Measurements from ENCODE around the gene SSBP2. TPM values are rescaled to one million over a fixed set of nuclear protein-coding genes. Genes with fewer than 3 reads are reported as not detected.

SSBP2 gene
- total and polyA plus RNA-seq, 2 donors (not counting 3 experiments of a cell fraction or from before 2014, with no cell fraction given) = 9.6 to 11.5 TPM

DNA sequence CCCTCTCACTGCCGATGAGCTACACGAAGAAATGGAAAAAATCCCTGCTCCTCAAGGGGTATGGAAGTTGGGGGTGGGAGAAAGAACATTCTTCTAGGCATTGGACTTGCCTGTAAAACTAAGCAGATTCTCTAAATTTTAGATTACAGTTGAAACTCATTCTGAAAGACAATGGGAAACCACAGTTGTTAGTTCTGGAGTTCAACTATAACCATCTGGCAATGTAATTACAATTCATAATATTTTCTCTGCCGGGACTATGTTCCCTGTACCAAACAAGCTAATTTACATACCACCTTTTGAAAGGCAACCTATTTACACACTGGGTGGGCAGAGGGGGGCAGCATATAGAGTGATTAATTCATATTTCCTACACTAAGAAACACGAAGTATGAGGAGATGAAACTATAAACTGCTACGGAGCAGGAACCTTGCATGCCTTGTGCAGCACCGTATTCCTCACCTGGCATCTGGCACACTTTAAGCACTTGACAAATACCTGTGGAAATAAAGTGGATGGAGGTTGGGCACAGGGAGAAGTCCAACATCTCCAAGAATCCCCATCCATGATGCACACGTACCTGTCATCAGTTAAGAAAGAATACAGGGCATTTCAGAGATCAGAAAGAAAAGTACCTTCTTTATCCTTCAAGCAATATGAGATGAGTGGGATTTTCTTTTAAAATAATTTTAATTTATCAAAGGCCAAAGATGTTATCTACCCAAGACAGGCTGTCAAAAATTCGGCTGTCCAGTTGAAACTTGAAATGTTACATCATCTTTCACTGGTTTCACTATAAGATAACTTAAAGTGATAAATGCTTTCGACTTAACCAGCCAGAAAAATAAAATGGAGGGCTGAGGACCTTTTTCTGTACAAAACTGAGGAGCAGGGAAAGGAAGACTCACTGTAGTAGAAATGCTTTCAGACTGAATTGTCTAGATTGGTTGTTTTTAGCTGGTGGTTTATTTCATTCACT is 54.2 kb downstream of the SSBP2 start:
- Histone ChIP-seq H3K9ac (replicated peaks; ENCODE audit: extremely low read depth, insufficient read depth, low read length) (no peak overlapping the region), H3K9me3 (replicated peaks; ENCODE audit: control insufficient read depth, insufficient read depth, low read length) (no peaks in the 10 kb centered on the region), H4K20me1 (replicated peaks; ENCODE audit: control insufficient read depth, extremely low read depth, insufficient read depth, low read length) (no peaks in the 10 kb centered on the region), H3K79me2 (ENCODE audit: control insufficient read depth, insufficient read depth, low read length) (no peaks in the 10 kb centered on the region), H3K36me3 (ENCODE audit: control insufficient read depth in 2 of 2, extremely low read depth in 1 of 2, insufficient read depth in 2 of 2, low read length in 2 of 2) (no peaks in the 10 kb centered on the region), H3K4me3 (replicated peaks in 1 of 3; ENCODE audit: insufficient read depth in 1 of 3, low read depth in 1 of 3, low read length in 3 of 3) (no peak overlapping the region), H3K4me1 (ENCODE audit: control insufficient read depth, extremely low read depth, insufficient read depth, low read length) (no peaks in the 10 kb centered on the region), H3K27ac (ENCODE audit: insufficient read depth, low read depth, low read length) (no peak overlapping the region), H3K27me3 (ENCODE audit: control insufficient read depth in 2 of 2, insufficient read depth in 2 of 2, low read length in 2 of 2) (no peaks in the 10 kb centered on the region), H3K4me2 (ENCODE audit: insufficient read depth, low read length) (no peak overlapping the region), H3K9me1 (replicated peaks; ENCODE audit: control insufficient read depth, extremely low read depth, insufficient read depth, low read length) (no peaks in the 10 kb centered on the region), H2AFZ (ENCODE audit: low read depth, low read length) (no peak overlapping the region)
- CTCF ChIA-PET = no interaction called here
- FAIRE-seq (no peak), DNase-seq (ENCODE audit: low read depth, low spot score) (no peak)
- POLR2A ChIA-PET = no interaction called here
- TF ChIP-seq POLR2A (IDR thresholded peaks at IDR 0.05; ENCODE audit: low read depth, low read length) = no peak
- TF ChIP-seq GATA2 (IDR thresholded peaks at IDR 0.05; ENCODE audit: insufficient read depth, insufficient read length, low read depth, low read length) = no peak
- TF ChIP-seq JUN (IDR thresholded peaks at IDR 0.05; ENCODE audit: borderline replicate concordance, insufficient read depth, insufficient read length, low read depth) = no peak
- TF ChIP-seq POLR2AphosphoS5 (IDR thresholded peaks at IDR 0.05; ENCODE audit: insufficient read depth, low read depth, low read length) = no peak
- TF ChIP-seq, protein P1, sequence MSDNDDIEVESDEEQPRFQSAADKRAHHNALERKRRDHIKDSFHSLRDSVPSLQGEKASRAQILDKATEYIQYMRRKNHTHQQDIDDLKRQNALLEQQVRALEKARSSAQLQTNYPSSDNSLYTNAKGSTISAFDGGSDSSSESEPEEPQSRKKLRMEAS (IDR thresholded peaks at IDR 0.05; ENCODE audit: insufficient read depth, insufficient read length) = no peak
- TF ChIP-seq EZH2 (IDR thresholded peaks at IDR 0.05; ENCODE audit: borderline replicate concordance, low read depth, low read length, severe bottlenecking) = no peak
- TF ChIP-seq, protein P2, sequence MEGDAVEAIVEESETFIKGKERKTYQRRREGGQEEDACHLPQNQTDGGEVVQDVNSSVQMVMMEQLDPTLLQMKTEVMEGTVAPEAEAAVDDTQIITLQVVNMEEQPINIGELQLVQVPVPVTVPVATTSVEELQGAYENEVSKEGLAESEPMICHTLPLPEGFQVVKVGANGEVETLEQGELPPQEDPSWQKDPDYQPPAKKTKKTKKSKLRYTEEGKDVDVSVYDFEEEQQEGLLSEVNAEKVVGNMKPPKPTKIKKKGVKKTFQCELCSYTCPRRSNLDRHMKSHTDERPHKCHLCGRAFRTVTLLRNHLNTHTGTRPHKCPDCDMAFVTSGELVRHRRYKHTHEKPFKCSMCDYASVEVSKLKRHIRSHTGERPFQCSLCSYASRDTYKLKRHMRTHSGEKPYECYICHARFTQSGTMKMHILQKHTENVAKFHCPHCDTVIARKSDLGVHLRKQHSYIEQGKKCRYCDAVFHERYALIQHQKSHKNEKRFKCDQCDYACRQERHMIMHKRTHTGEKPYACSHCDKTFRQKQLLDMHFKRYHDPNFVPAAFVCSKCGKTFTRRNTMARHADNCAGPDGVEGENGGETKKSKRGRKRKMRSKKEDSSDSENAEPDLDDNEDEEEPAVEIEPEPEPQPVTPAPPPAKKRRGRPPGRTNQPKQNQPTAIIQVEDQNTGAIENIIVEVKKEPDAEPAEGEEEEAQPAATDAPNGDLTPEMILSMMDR (IDR thresholded peaks at IDR 0.05; ENCODE audit: extremely low read depth in 1 of 2, insufficient read depth in 1 of 2, low read depth in 1 of 2, low read length in 2 of 2) = no peak
- TF ChIP-seq FOS (IDR thresholded peaks at IDR 0.05; ENCODE audit: borderline replicate concordance, insufficient read depth, low read length) = no peak
- TF ChIP-seq MYC (IDR thresholded peaks at IDR 0.05; ENCODE audit: low read depth, low read length) = no peak
- dilution Hi-C loops (cut with MboI; ENCODE audit: extremely low pct_ligation_motif_present, low sequenced_read_pairs) = no loop called here
- BruUV-seq (replicated peaks) = no TSS peak
- intact Hi-C loops (cut with micrococcal nuclease) = no loop called here
